Right ventricle myocardium superior (tissue), 1 donor: Measurements from ENCODE around the gene SSBP3. TPM values are rescaled to one million over a fixed set of nuclear protein-coding genes. Genes with fewer than 3 reads are reported as not detected.

Source experiments
- ATAC-seq: fragments of 200-7000 bp; cut with Tn5 transposase; one replicate; pipeline ENCODE4 v1.9.1; 2020; ENCODE audit warnings: mild to moderate bottlenecking; ENCODE audit not compliant: poor library complexity
- DNase-seq: peaks from one replicate; pipeline ENCODE4 v3.0.0-alpha.2; 2020
- intact Hi-C: fragments of 100-400 bp; cut with DNase I; formaldehyde crosslinking; loops from one replicate; pipeline ENCODE4 v1.11.2; 2022
- total RNA-seq: library from RNA; stranded (reverse); fragmentation: NEBNext Ultra II Directional; extraction: Animal tissue kit (Norgen Biotek cat#: 25700); gene quantifications from one replicate; pipeline ENCODE4 v1.2.1, GENCODE V29; 2021
- donor health status: DM: no; HTN: yes; CAD: no; lungs with severe emphysema.

The SSBP3 gene
- total RNA-seq, 1 donor from 2014 or later: 49.1 TPM

DNA sequence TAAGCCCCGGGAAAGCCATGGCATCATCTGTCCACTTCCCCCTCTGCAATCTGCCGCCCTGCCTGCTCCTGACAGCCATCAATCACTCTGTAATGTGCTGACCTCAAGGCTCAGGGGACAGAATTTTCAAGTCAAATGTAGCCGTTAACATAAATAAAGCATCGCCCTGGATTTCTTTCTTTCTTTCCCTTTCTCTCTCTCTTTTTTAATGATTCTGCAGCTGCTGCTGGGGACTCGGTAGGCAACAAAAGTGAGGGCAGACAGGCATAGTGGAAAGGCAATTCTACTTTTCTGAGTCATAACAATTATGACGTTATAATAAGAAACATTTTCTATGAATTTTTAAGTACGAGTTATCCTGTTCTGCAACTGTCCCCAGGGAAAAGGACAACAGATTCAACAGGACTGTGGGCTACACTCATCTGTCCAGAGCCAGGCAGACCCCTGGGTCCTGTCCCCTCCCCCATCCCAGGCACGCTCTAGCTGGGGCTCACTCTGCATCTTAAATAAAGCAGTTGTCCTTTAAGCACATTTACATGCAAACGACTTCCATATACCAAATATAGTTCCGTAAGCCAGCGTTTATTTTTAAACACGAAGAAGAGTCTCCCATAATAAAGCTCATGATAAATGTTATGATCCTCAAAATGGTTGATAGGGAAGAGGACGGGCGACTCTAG lies 78.7 kb downstream of the SSBP3 start:
- intact Hi-C loops: no loop called here
- ATAC-seq: no peak
- no peak for DNase-seq

DNA sequence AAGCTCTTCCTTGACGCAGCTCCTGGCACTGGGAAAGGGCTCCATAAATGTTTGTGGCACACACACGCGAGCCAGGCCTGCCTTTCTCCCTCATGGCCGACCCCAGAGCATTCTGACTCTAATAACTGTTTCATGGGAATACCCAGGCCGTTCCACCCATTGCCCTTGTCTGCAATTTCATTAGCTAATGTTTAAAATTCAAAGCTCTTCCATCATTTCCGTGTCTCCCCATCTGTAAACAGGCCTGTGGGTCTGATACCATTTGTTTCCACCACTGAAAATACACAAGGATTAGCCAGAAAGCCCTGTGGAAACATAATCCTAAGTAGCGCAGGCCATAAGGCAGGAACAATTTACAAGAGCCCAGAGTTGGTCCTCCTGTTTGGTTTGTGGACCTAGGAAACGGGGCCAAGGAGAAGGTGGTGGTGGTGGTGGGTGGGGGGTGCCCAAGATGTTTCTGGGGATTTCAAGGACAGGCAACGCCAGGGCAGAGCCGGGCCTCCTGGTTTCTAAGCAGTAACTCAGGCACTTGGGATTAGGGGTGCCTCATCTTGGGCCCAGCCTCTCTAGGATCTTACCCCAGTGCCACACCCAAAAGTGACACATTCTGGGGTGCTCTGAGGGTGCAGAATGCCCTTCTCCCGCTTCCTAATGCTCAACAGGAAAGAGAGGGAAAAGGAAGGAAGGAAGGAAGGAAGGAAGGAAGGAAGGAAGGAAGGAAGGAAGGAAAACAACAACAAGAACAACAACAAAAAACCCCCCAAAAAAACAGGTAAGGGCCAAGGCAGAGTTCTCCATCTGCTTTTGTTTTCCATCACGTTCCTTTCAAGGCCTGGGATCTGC lies 79.4 kb downstream of the SSBP3 start:
- DNase-seq (no peak), ATAC-seq (no peak)
- intact Hi-C loops: no loop called here

DNA sequence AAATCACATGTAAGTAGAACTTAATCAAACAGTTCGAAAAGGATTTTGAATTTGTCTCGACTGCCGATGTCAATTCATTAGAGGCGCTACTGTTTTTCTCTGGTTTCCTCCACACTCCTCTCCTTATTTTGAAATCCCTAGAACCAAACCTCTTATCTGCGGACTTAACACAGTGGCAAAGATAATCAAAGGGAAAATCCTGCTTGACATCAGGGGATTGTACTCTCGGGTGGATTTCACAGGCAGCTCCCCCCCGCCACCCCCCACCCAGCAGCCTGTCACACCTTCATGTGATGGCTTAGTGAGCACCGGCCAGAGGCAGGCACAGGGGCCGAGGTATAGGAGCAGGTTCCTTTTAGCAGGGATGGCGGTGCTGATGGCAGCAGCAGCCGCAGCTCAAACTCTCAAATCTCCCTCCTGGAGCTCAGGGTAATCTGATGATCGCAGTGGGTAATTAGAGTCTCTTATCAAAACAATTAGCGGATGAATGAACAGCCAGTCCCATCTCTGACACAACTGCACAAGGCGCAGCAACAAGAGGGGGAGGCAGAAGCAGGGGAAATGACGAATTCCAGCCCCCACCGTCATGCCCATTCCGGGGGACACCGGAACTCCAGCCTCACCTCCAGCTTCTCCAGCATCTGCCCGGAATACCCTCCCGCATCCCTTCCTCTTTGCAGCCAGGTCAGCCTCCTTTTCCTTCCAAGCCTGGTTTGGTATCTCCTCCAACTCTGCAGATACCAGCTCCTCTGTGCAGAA lies 80.3 kb downstream of the SSBP3 start:
- no peak for DNase-seq
- intact Hi-C loops: no loop called here
- no peak for ATAC-seq

DNA sequence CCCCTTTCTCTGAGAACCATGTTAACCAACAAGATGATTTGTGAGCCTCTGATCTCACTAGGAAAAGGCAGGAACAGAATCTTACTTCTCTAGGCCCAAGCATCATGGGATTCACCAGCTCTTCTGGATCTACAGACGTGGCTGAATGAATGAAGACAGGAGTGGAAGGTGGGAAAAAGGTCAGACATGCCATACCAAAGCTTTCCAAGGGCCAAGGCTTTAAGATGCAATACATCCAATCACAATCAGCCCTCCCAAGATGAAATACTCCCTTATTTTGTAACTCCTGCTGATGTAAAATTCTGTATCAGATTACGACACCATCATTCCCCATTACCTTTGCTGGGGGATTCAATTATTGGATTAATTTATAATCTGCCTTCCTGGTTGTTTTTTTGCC lies 80.9 kb downstream of the SSBP3 start:
- intact Hi-C loops: no loop called here
- DNase-seq: no peak
- ATAC-seq: no peak

DNA sequence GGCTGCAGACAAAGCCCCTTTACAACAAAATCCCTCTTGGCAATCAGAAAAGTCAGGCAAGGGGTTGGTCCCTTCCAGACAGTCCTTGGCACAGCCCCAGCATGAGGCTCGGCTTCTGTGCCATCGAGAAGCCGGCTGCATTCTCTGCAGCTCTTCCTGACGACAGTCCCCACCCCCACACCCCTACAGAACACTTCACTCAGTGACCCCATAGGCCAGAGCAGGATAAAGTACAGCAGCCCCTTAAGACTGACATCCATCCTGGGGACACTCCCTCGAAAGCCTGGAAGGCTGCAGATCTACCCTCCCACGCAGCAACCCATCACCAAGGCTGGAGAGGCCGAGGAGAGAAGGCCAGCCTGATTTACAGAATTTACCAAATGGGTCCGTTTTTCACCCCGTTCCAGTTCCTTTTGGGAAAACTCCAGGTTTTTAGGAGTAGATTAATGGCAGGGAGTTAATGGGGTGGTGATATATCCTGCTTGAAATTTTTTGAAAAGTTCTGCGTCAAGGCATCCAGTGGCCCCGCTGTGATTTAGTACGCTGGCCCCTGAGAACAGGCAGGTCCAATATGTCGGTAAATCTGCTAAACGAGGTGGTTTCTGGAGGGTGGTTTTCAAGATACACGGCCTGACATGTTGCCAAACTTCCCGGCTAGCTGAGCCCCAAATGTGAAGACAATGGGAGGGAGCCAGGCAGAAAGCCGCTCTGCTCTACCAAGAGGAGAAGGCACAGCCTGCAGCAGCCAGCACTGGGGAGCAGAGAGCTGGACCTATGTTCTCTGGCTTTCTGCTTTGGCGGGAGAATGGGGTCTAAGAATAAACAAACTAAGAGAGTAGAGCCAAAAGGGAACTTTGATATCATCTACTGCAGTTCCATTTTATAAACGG lies 81.7 kb downstream of the SSBP3 start:
- peak; percentile 70 for DNase-seq
- intact Hi-C loops: no loop called here

DNA sequence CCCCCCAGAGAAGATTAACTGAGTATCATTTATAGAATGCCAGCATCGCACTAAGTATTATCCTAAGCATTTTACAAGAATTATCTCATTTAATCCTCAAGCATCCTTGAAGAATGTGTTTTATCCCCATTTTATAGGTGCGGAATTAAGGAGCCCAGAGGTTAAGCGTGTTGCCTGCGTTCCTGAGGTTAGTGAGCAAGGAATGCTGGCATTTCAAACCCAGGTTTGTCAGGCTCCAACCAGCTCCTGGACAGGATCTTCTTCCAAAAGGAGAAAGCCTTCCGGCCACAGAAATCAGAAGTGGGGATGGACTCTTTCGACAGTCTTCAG lies 82.3 kb downstream of the SSBP3 start:
- intact Hi-C loops: no loop called here
- ATAC-seq (no peak), DNase-seq (no peak)

More for the DNA sequence above, 81.7 kb downstream of the SSBP3 start:
- ATAC-seq: peak; percentile 64

DNA sequence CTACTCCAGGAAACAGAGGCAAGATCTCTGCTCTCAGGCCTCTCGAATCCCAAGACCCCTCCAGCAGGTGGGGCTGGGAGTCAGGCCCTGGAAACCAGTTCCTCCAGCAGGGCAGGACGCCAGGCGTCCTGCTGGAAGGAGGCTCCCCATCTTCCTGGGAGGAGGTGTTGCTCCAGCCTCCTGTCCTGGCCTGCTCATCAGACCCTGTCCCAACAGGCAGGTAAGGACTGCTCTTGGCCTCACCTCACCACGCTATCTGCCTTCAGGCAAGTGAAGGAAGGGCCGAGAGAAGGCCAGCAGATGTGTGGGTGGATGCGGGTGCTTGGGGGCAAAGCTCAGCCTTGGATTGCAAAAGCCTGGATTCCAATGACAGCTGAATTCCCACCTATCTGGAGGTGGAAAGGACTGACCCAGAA lies 82.9 kb downstream of the SSBP3 start:
- DNase-seq: no peak
- intact Hi-C loops: no loop called here
- ATAC-seq: no peak

DNA sequence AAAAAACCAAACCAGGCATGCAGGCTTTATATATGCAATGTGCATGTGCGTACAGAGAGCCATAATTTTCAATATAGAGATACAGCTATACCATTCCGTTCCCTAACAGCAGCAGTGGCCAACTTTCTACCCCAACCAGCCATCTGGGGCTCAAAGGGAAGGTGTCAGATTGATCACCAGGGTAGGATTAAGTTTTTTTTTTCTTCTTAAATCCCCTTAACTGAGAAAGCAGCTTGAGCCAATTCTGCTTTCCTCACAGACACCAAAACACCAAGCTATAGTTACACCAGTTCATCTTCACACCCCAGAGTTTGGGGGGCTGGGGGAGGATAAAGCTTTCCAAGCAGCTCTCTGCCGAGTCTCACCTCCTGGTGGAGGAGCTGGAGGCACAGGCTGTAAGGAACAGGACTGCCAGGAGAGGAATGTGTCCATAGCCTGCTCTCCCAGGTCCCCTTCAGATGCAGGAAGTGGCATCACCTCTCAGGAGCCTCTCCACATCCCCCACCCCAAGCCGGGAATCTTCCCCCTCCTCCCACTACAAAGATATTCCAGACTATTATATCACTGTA lies 87.9 kb downstream of the SSBP3 start:
- intact Hi-C loops: no loop called here
- DNase-seq: no peak
- no peak for ATAC-seq

DNA sequence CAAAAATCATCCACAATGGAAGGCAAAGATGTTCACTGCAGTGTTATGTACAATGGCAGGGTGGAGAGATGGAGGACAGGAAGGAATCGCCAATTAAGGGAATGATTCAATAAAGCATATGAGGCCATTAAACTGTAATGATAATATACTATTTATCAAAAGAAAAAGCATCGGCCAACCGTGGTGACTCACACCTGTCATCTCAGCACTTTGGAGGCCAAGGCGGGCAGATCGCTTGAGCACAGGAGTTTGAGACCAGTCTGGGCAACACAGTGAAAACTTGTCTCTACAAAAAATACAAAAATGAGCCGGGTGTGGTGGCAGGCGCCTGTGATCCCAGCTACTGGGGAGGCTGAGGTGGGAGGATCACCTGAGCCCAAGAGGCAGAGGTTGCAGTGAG lies 89.1 kb downstream of the SSBP3 start:
- intact Hi-C loops: no loop called here
- DNase-seq: no peak

DNA sequence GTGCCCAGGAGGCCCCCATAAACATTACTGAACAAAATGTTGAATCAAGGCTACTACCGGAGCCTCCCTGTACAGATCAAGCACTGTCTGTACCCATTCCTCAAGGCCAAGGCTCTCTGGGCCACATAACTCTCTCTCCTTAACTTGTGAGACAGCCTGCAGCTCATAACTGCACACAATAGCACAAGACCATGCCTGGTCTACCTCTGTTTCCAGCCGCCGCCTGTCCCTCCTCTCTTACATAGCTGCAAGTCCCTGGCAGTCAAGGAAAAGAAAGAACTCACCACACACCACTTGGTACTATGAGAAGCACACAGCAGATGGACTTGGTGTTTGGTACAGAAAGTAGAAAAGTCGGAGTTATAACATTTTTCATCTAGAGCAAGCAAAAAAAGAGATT lies 91.1 kb downstream of the SSBP3 start:
- ATAC-seq (no peak), DNase-seq (no peak)
- intact Hi-C loops: no loop called here

More for the DNA sequence above, 89.1 kb downstream of the SSBP3 start:
- no peak for ATAC-seq

DNA sequence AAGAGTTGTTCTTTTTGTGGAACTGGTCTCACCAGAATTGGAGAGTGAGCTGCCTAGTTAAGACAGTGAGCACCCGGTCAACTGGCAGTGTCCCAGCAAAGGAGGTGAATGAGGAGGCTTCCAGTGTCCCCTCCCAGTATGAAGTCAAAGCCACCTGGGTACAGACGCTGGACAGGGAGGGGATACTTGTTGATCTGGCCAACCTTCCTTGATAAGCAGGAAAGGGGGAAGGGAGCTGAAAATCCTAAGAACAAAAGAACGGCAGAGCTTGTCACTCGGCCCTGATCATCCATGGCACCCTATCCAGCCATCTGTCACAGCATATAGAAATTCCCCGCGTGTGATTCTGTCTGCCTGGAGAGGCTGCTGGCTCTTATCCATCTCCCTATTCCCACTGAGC lies 91.5 kb downstream of the SSBP3 start:
- no peak for DNase-seq

DNA sequence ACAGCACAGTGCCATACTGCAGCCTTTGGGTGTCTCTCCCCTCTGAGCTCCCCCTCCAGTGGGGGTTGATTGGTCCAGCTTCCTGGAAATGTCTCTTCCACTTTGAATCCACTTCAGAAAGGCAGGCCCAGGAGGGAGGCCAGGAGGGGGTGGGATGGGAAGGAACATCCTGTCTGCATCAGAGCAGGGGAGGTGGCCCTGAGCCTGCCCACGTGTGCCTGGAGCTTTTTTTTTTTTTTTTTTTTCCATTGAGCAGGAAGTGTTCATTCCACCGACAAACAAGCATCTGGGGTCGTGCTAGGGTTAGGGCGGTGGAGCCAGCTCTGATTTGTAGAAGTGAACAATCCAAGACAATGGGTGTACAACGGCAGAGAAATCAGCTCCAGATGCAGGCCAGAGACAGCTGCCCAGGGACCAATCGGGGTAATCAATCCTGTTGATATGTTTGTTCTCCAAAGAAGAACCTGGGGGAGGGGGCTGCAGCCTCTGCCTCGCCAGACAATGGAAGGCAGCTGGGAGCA lies 93.3 kb downstream of the SSBP3 start:
- intact Hi-C loops: no loop called here
- ATAC-seq (peak; percentile 47), DNase-seq (peak; percentile 67)

More for the DNA sequence above, 91.5 kb downstream of the SSBP3 start:
- intact Hi-C loops: no loop called here
- no peak for ATAC-seq

DNA sequence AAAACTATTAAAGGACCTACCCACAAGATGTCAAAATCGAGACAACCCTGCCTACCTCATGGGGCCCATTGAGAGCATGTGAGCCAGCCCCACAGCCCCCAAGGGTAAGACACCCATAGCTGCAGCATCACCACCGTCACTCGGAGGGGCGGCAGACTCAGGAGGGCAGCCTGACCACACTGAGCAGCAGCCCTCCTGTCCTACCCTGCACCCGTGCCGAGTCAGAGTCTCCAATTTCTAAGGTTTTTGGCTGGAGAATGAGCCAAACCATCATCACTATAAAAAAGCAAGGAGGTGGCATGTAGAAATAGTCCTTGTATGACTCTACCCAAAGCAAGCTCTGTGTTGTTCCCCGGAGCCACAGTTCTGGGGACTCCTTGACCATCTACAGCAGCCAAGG lies 94.7 kb downstream of the SSBP3 start:
- intact Hi-C loops: no loop called here
- DNase-seq (no peak), ATAC-seq (no peak)

DNA sequence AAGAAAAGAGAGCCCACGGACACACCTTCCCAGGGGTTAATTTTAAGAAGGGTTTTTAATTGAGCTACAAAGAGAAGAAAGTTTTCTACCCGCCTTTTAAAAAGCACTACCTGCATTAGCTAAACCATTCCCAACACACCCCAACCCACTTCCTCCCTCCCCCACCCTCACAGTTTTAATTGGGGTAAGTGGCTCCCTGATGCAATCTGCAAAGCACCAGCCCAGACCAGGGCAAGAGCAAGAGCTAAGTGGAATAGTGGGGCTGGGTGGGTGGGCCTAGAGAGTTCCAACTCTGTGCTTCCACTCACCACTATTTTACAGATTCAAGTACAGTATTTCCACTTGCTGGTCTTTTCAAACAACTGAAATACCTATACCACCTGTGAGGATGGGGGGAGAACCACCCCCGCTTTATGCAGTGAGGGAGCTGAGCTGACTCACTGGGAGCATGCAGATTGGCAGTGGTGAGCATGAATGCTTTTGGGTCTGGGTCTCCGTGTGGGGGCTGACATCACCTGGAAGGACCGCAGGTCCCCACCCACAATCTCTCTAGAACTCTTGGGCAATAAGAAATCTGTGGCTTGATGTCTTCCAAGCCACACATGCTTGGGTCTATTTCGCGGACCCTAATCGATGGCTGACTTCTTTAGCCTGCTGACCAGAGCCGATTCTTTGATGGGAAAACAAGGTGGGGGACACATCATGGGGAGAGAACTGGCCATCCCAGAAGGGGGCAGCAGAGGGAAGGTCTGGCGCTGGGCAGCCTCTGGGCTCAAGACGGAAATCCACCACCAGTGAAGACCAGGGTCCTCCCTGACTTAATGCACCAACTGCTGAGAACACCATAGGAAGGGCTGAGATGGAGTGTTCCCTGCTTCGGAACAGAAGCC lies 95.5 kb downstream of the SSBP3 start:
- DNase-seq (peak; percentile 61), ATAC-seq (peak; percentile 46)
- intact Hi-C loops: no loop called here

DNA sequence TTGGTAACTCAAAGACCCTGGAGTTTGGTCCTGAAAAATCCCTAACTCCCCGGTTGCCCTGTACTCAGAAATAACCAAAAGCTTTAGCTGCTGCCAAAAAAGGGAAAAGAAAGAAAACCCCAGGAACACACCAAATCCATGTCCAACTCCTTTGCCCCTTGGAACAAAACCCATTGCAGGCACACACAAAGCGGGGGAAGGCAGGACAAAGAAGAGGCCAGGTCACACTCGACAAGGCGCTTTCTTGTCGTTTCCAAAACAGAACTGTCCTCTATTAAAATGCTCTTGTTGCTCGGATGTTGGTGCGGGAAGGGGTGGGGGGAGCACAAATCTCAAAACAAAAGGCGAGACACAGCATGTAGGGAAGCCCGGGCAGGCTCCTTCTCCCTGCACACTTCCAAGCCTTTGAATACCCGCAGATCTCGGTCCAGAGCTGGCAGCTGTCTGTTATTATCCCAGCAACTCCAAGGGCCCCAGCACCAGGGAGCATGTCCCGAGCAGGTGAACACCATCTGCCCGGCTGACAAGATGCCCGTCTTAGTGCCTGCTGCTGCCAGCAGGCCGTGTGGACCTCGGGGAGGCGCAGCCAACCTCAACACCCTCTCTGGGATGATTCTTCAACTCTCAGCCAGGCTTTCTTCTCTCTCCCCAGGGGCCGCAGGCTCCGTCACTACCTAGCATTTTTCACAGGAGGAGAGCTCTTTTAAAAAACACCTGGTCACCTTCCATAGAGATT lies 96.4 kb downstream of the SSBP3 start:
- ATAC-seq: no peak
- no peak for DNase-seq
- intact Hi-C loops: loop anchor here (5.0 kb wide), 1 partner anchor 93 kb away; no protein-coding TSS in a partner anchor

DNA sequence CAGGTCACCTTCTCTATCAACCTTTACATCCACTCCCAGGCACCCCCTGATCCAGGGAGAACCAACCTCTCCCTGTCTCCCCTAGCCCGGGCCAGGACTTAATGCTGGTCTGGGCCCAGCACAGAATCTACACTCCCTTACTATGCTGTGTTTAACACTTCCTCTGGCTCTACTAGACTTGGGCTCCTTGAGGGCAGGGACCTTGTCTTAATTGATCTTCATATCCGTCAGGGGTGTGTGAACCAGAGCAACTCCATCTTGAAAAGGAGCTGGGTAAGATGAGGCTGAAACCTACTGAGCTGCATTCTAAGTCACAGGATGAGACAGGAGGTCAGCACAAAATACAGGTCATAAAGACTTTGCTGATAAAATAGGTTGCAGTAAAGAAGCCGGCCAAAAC lies 98.9 kb downstream of the SSBP3 start:
- ATAC-seq: no peak
- intact Hi-C loops: loop anchor here (5.0 kb wide), 1 partner anchor 95 kb away; no protein-coding TSS in a partner anchor
- DNase-seq: no peak
